ENCODE data around the gene ADAMTS20. TPM values are rescaled to one million over a fixed set of nuclear protein-coding genes. Genes with fewer than 3 reads are reported as not detected.

Gene ADAMTS20
- total RNA-seq, 5 donors from 2014 or later (not counting 1 experiment from before 2014, with no cell fraction given): not detected

GRCh38 chr12:43580601-43581000 lies 28.6 kb upstream of the ADAMTS20 start:
- Histone ChIP-seq H3K4me1 (ENCODE audit: control insufficient read depth in 1 of 2, extremely low read depth in 1 of 2, insufficient read depth in 2 of 2, low read length in 2 of 2) (no peaks in the 10 kb centered on the region), H3K4me3 (ENCODE audit: control insufficient read depth in 1 of 2, extremely low read depth in 1 of 2, low read length in 1 of 2) (no peak overlapping the region), H3K27me3 (replicated peaks in 1 of 2; ENCODE audit: control insufficient read depth in 2 of 2, extremely low read depth in 1 of 2, insufficient read depth in 2 of 2, low read length in 1 of 2) (no peaks in the 10 kb centered on the region), H3K36me3 (ENCODE audit: control insufficient read depth in 2 of 2, extremely low read depth in 1 of 2, insufficient read depth in 1 of 2, low read length in 1 of 2) (no peaks in the 10 kb centered on the region), H3K27ac (ENCODE audit: low read length) (no peak overlapping the region), H3K9me3 (no peaks in the 10 kb centered on the region)
- no peak overlapping the region for H3K27ac Mint-ChIP-seq
- H3K4me3 Mint-ChIP-seq: no peak overlapping the region
- H3K27me3 Mint-ChIP-seq: peaks cover 0 to 9% of the 10 kb centered on the region in 2 donors
- H3K36me3 Mint-ChIP-seq: no peaks in the 10 kb centered on the region
- POLR2A ChIA-PET: no interaction called here
- no peak for ATAC-seq (replicated peaks in 1 of 4)
- no CpG with 5 or more reads among the region's 5 CpGs for WGBS (ENCODE audit: insufficient coverage)
- H3K9me3 Mint-ChIP-seq: no peaks in the 10 kb centered on the region
- DNase-seq: no peak
- CTCF ChIA-PET: no interaction called here
- H3K4me1 Mint-ChIP-seq: no peaks in the 10 kb centered on the region

DNA sequence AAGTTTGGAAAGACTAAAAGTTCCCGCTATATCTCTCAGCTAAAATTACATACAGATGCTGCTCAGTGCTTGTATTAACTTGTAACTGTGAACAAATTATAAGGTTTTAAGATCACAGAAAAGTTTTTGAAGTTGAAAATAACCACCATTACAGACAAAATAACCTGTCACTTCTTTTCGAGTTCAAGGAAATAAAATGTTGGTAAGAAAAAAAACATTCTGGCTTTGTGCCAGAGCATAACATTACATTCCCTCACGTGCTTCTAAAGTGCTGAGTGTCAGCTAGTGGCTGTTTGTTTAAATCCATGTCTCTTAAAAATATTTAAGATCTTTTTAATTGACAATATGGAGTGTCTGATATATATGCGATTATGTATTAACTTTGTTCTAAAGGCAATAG lies 27.2 kb upstream of the ADAMTS20 start:
- Mint-ChIP-seq H3K27ac (no peak overlapping the region), H3K4me1 (no peaks in the 10 kb centered on the region), H3K4me3 (no peak overlapping the region), H3K9me3 (no peaks in the 10 kb centered on the region), H3K36me3 (no peaks in the 10 kb centered on the region), H3K27me3 (peaks cover 1 to 9% of the 10 kb centered on the region in 2 donors)
- Histone ChIP-seq H3K27me3 (replicated peaks in 1 of 2; ENCODE audit: control insufficient read depth in 2 of 2, extremely low read depth in 1 of 2, insufficient read depth in 2 of 2, low read length in 1 of 2) (no peaks in the 10 kb centered on the region), H3K4me1 (ENCODE audit: control insufficient read depth in 1 of 2, extremely low read depth in 1 of 2, insufficient read depth in 2 of 2, low read length in 2 of 2) (no peaks in the 10 kb centered on the region), H3K4me3 (ENCODE audit: control insufficient read depth in 1 of 2, extremely low read depth in 1 of 2, low read length in 1 of 2) (no peak overlapping the region), H3K36me3 (ENCODE audit: control insufficient read depth in 2 of 2, extremely low read depth in 1 of 2, insufficient read depth in 1 of 2, low read length in 1 of 2) (no peaks in the 10 kb centered on the region), H3K9me3 (no peaks in the 10 kb centered on the region), H3K27ac (ENCODE audit: low read length) (no peak overlapping the region)
- POLR2A ChIA-PET: no interaction called here
- no CpG with 5 or more reads among the region's 4 CpGs for WGBS (ENCODE audit: insufficient coverage)
- no peak for ATAC-seq (replicated peaks in 1 of 4)
- CTCF ChIA-PET: no interaction called here
- DNase-seq: no peak

- CTCF ChIA-PET: no interaction called here
- no peak for DNase-seq
Measured at GRCh38 chr12:43578782-43579181, 26.8 kb upstream of the ADAMTS20 start.

DNA sequence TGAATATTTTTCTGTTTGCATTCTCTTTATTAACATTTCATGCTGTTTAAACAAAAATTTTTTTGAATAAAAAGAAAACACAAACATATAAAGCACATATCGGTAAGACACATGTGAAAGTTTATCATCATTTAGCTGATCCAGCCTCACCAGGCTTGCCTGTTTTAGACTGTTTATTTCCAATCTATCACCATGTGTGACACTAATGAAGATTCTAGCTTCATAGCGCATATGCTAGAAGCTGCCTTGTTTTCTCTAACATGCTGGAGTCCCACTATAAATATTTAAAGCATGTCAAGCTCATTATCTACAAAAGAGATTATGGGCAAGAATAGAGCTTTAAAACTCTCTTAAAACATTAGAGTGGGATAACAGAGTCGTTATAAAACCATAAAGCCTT lies 25.4 kb upstream of the ADAMTS20 start:
- no peak overlapping the region for H3K27ac Mint-ChIP-seq
- H3K27me3 Mint-ChIP-seq: peaks cover 3 to 9% of the 10 kb centered on the region in 2 donors
- H3K4me1 Mint-ChIP-seq: no peaks in the 10 kb centered on the region
- CTCF ChIA-PET: no interaction called here
- ATAC-seq (replicated peaks in 1 of 4) (no peak), DNase-seq (no peak)
- WGBS (ENCODE audit: insufficient coverage): no CpG with 5 or more reads among the region's 3 CpGs
- H3K27me3 ChIP-seq (replicated peaks in 1 of 2; ENCODE audit: control insufficient read depth in 2 of 2, extremely low read depth in 1 of 2, insufficient read depth in 2 of 2, low read length in 1 of 2): no peaks in the 10 kb centered on the region
- H3K4me3 ChIP-seq (ENCODE audit: control insufficient read depth in 1 of 2, extremely low read depth in 1 of 2, low read length in 1 of 2): no peak overlapping the region
- no peaks in the 10 kb centered on the region for H3K4me1 ChIP-seq (ENCODE audit: control insufficient read depth in 1 of 2, extremely low read depth in 1 of 2, insufficient read depth in 2 of 2, low read length in 2 of 2)
- H3K27ac ChIP-seq (ENCODE audit: low read length): no peak overlapping the region
- no peaks in the 10 kb centered on the region for H3K9me3 ChIP-seq
- H3K9me3 Mint-ChIP-seq: peaks cover 3 to 5% (median 4%) of the 10 kb centered on the region in 3 donors
- H3K36me3 ChIP-seq (ENCODE audit: control insufficient read depth in 2 of 2, extremely low read depth in 1 of 2, insufficient read depth in 1 of 2, low read length in 1 of 2): no peaks in the 10 kb centered on the region
- H3K36me3 Mint-ChIP-seq: no peaks in the 10 kb centered on the region
- POLR2A ChIA-PET: no interaction called here
- H3K4me3 Mint-ChIP-seq: no peak overlapping the region

More at GRCh38 chr12:43578782-43579181, 26.8 kb upstream of the ADAMTS20 start:
- Histone ChIP-seq H3K4me1 (ENCODE audit: control insufficient read depth in 1 of 2, extremely low read depth in 1 of 2, insufficient read depth in 2 of 2, low read length in 2 of 2) (no peaks in the 10 kb centered on the region), H3K4me3 (ENCODE audit: control insufficient read depth in 1 of 2, extremely low read depth in 1 of 2, low read length in 1 of 2) (no peak overlapping the region), H3K36me3 (ENCODE audit: control insufficient read depth in 2 of 2, extremely low read depth in 1 of 2, insufficient read depth in 1 of 2, low read length in 1 of 2) (no peaks in the 10 kb centered on the region), H3K27me3 (replicated peaks in 1 of 2; ENCODE audit: control insufficient read depth in 2 of 2, extremely low read depth in 1 of 2, insufficient read depth in 2 of 2, low read length in 1 of 2) (no peaks in the 10 kb centered on the region), H3K9me3 (no peaks in the 10 kb centered on the region), H3K27ac (ENCODE audit: low read length) (no peak overlapping the region)
- H3K27me3 Mint-ChIP-seq: peaks cover 3 to 9% of the 10 kb centered on the region in 2 donors
- POLR2A ChIA-PET: no interaction called here
- 60% methylated on average over 2 of the region's 3 CpGs for WGBS (ENCODE audit: insufficient coverage)
- H3K4me1 Mint-ChIP-seq: no peaks in the 10 kb centered on the region
- no peak overlapping the region for H3K27ac Mint-ChIP-seq
- no peak for ATAC-seq (replicated peaks in 1 of 4)
- no peak overlapping the region for H3K4me3 Mint-ChIP-seq
- peaks cover 0 to 3% (median 0%) of the 10 kb centered on the region in 3 donors for H3K9me3 Mint-ChIP-seq
- no peaks in the 10 kb centered on the region for H3K36me3 Mint-ChIP-seq

DNA sequence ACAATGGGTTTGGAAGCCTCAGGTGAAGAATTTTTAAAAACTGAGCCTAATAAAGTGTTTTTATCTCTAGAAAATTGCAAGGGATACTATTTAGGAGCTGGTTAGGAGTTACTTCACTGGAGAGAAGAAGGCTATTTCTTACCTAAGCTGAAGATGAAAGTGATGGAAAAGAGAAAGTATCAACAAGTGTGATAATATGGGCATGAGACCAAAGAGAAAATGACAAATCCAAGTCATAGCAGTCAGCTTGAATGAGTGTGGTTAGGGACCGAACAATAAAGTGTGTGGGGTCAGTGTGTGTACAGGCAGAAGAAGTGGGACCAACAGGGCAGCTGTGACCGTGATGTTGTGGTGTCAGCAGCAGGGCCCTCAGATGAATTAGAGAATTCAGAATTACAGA lies 24.2 kb upstream of the ADAMTS20 start:
- H3K4me1 Mint-ChIP-seq: no peaks in the 10 kb centered on the region
- Histone ChIP-seq H3K27ac (ENCODE audit: low read length) (no peak overlapping the region), H3K4me3 (ENCODE audit: control insufficient read depth in 1 of 2, extremely low read depth in 1 of 2, low read length in 1 of 2) (no peak overlapping the region), H3K36me3 (ENCODE audit: control insufficient read depth in 2 of 2, extremely low read depth in 1 of 2, insufficient read depth in 1 of 2, low read length in 1 of 2) (no peaks in the 10 kb centered on the region), H3K4me1 (ENCODE audit: control insufficient read depth in 1 of 2, extremely low read depth in 1 of 2, insufficient read depth in 2 of 2, low read length in 2 of 2) (no peaks in the 10 kb centered on the region), H3K27me3 (replicated peaks in 1 of 2; ENCODE audit: control insufficient read depth in 2 of 2, extremely low read depth in 1 of 2, insufficient read depth in 2 of 2, low read length in 1 of 2) (no peaks in the 10 kb centered on the region), H3K9me3 (no peaks in the 10 kb centered on the region)
- no peak for ATAC-seq (replicated peaks in 1 of 4)
- no peak overlapping the region for H3K4me3 Mint-ChIP-seq
- peaks cover 3 to 9% (median 7%) of the 10 kb centered on the region in 3 donors for H3K9me3 Mint-ChIP-seq
- H3K36me3 Mint-ChIP-seq: no peaks in the 10 kb centered on the region
- H3K27ac Mint-ChIP-seq: no peak overlapping the region
- no peak for DNase-seq
- WGBS (ENCODE audit: insufficient coverage): 72% methylated on average over 2 of the region's 2 CpGs
- ChIA-PET POLR2A (no interaction called here), CTCF (no interaction called here)
- peaks cover 3 to 4% of the 10 kb centered on the region in 2 donors for H3K27me3 Mint-ChIP-seq

DNA sequence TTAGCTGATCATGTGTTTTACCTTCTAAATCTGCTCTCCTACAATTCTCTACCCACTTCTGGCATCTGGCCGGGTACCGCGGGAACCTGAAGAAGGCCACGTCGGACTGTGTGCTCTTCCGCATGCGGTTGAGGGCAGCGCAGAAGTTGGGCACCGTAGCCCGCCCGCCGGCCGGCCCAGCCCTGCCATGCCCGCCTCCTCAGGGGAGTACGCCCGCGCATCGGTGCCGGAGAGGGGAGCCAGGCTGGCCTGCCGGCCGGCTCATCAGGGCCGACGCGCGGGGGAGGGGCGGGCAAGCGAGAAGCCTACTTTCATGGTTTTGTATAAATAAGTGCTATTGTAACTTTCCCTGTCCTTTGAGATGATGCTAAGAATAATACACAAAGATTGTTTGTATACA lies 19.9 kb upstream of the ADAMTS20 start:
- no peak overlapping the region for H3K4me3 Mint-ChIP-seq

DNA sequence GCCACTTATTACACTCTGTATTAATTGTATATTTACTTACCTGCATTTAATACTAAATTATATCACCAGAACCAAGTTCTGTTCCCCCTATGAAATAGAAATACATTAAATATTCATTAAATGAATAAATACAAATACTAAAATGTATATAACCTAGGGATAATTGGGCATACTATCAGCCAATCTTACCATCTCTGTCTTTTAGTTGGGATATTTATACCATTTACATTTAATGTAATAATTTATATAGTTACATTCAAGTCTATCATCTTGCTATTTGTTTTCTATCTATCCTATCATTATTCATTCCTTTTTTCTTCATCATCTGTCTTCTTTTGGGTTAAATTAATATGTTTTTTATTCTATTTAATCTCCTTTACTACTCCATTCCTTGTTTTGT lies 4.1 kb upstream of the ADAMTS20 start:
- ChIA-PET CTCF (no interaction called here), POLR2A (no interaction called here)
- H3K36me3 ChIP-seq (ENCODE audit: control insufficient read depth in 2 of 2, extremely low read depth in 1 of 2, insufficient read depth in 1 of 2, low read length in 1 of 2): no peaks in the 10 kb centered on the region
- H3K4me3 Mint-ChIP-seq: no peak overlapping the region
- ATAC-seq (replicated peaks in 1 of 4) (no peak), DNase-seq (no peak)
- H3K27me3 Mint-ChIP-seq: peaks cover 21 to 22% of the 10 kb centered on the region in 2 donors
- no peak overlapping the region for H3K27ac ChIP-seq (ENCODE audit: low read length)
- no peak overlapping the region for H3K27ac Mint-ChIP-seq
- no peak overlapping the region for H3K4me3 ChIP-seq (ENCODE audit: control insufficient read depth in 1 of 2, extremely low read depth in 1 of 2, low read length in 1 of 2)
- H3K4me1 ChIP-seq (ENCODE audit: control insufficient read depth in 1 of 2, extremely low read depth in 1 of 2, insufficient read depth in 2 of 2, low read length in 2 of 2): no peaks in the 10 kb centered on the region
- H3K9me3 ChIP-seq: no peaks in the 10 kb centered on the region
- no peaks in the 10 kb centered on the region for H3K36me3 Mint-ChIP-seq
- H3K27me3 ChIP-seq (replicated peaks in 1 of 2; ENCODE audit: control insufficient read depth in 2 of 2, extremely low read depth in 1 of 2, insufficient read depth in 2 of 2, low read length in 1 of 2): peaks cover 0 to 18% of the 10 kb centered on the region in 2 experiments
- peaks cover 0 to 3% (median 0%) of the 10 kb centered on the region in 3 donors for H3K4me1 Mint-ChIP-seq
- H3K9me3 Mint-ChIP-seq: peaks cover 16 to 46% (median 25%) of the 10 kb centered on the region in 3 donors

More for the DNA sequence above, 19.9 kb upstream of the ADAMTS20 start:
- Histone ChIP-seq H3K36me3 (ENCODE audit: control insufficient read depth in 2 of 2, extremely low read depth in 1 of 2, insufficient read depth in 1 of 2, low read length in 1 of 2) (no peaks in the 10 kb centered on the region), H3K27me3 (replicated peaks in 1 of 2; ENCODE audit: control insufficient read depth in 2 of 2, extremely low read depth in 1 of 2, insufficient read depth in 2 of 2, low read length in 1 of 2) (no peaks in the 10 kb centered on the region), H3K4me1 (ENCODE audit: control insufficient read depth in 1 of 2, extremely low read depth in 1 of 2, insufficient read depth in 2 of 2, low read length in 2 of 2) (no peaks in the 10 kb centered on the region), H3K27ac (ENCODE audit: low read length) (no peak overlapping the region), H3K9me3 (no peaks in the 10 kb centered on the region), H3K4me3 (ENCODE audit: control insufficient read depth in 1 of 2, extremely low read depth in 1 of 2, low read length in 1 of 2) (no peak overlapping the region)
- ATAC-seq (replicated peaks in 1 of 4): no peak
- Mint-ChIP-seq H3K27ac (no peak overlapping the region), H3K9me3 (peaks cover 3 to 9% (median 7%) of the 10 kb centered on the region in 3 donors), H3K36me3 (no peaks in the 10 kb centered on the region), H3K27me3 (peaks cover 0 to 3% of the 10 kb centered on the region in 2 donors), H3K4me1 (no peaks in the 10 kb centered on the region)
- DNase-seq: no peak
- POLR2A ChIA-PET: no interaction called here
- WGBS (ENCODE audit: insufficient coverage): 53% methylated on average over 17 of the region's 27 CpGs
- CTCF ChIA-PET: no interaction called here
